ENCODE results near the gene ITCH.

DNA sequence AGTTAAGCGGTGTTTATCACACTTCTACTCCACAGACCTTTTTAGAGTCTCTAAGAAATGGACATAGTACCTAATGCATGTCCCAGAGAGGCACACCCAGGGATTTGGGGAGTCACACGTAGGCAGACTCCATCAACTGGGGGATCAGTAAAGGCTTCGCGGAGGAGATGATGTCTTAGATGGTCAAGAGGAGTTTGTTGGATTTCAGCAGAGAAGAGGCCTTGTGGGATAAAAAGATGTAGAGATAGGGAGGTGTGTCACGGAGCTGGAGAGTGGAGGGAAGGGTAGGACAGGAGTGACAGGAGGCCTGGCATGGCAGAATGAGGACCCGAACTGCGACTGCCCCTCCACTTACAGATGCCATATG, 162.3 kb downstream of the ITCH start:
- TF ChIP-seq POLR2AphosphoS5 (IDR thresholded peaks at IDR 0.05) = no peak
- TF ChIP-seq, protein P1, sequence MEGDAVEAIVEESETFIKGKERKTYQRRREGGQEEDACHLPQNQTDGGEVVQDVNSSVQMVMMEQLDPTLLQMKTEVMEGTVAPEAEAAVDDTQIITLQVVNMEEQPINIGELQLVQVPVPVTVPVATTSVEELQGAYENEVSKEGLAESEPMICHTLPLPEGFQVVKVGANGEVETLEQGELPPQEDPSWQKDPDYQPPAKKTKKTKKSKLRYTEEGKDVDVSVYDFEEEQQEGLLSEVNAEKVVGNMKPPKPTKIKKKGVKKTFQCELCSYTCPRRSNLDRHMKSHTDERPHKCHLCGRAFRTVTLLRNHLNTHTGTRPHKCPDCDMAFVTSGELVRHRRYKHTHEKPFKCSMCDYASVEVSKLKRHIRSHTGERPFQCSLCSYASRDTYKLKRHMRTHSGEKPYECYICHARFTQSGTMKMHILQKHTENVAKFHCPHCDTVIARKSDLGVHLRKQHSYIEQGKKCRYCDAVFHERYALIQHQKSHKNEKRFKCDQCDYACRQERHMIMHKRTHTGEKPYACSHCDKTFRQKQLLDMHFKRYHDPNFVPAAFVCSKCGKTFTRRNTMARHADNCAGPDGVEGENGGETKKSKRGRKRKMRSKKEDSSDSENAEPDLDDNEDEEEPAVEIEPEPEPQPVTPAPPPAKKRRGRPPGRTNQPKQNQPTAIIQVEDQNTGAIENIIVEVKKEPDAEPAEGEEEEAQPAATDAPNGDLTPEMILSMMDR (IDR thresholded peaks at IDR 0.05) = no peak
- no peak for TF ChIP-seq POLR2A (IDR thresholded peaks at IDR 0.05)
